Tibial nerve (tissue), 4 donors: Measurements from ENCODE around the gene GOLM1.
"Not testable (repeated sequence)": the region's sequence is repeated elsewhere in the genome, so short reads cannot be mapped to it uniquely, and the experiment has no call there.

ENCODE experiments used
- CTCF ChIP-seq, 5 experiments: fragments of 200-600 bp in 3 of 5; fragments of 450-650 bp in 2 of 5; sonication (generic) in 3 of 5; IDR thresholded peaks; one replicate each; pipeline ENCODE4 v1.5.1; 2016 to 2019; ENCODE audit warnings: antibody characterized with exemption in 5 of 5, mild to moderate bottlenecking in 3 of 5, moderate library complexity in 2 of 5
- EP300 ChIP-seq, 2 donors: sonication (generic); formaldehyde crosslinking; IDR thresholded peaks; one replicate each; pipeline ENCODE4 v1.6.1; 2017; ENCODE audit warnings: antibody characterized with exemption in 2 of 2, mild to moderate bottlenecking in 1 of 2
- POLR2A ChIP-seq, 2 donors: fragments of 450-650 bp; IDR thresholded peaks; one replicate each; pipeline ENCODE4 v1.6.1; 2017; ENCODE audit warnings: antibody characterized with exemption in 2 of 2, mild to moderate bottlenecking in 2 of 2, moderate library complexity in 2 of 2

GRCh38 chr9:86146671-86147070, 47.3 kb upstream of the GOLM1 start:
- not testable (repeated sequence) for TF ChIP-seq CTCF, POLR2A, EP300 (IDR thresholded peaks at IDR 0.05)
